ENCODE results near the gene CIC.

- TF ChIP-seq, protein P1, sequence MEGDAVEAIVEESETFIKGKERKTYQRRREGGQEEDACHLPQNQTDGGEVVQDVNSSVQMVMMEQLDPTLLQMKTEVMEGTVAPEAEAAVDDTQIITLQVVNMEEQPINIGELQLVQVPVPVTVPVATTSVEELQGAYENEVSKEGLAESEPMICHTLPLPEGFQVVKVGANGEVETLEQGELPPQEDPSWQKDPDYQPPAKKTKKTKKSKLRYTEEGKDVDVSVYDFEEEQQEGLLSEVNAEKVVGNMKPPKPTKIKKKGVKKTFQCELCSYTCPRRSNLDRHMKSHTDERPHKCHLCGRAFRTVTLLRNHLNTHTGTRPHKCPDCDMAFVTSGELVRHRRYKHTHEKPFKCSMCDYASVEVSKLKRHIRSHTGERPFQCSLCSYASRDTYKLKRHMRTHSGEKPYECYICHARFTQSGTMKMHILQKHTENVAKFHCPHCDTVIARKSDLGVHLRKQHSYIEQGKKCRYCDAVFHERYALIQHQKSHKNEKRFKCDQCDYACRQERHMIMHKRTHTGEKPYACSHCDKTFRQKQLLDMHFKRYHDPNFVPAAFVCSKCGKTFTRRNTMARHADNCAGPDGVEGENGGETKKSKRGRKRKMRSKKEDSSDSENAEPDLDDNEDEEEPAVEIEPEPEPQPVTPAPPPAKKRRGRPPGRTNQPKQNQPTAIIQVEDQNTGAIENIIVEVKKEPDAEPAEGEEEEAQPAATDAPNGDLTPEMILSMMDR (conservative IDR thresholded peaks at IDR 0.05) = no peak
- no peak for TF ChIP-seq EZH2 (IDR thresholded peaks at IDR 0.05; ENCODE audit: low read depth)
Measured at GRCh38 chr19:42271045-42271419, 2.0 kb downstream of the CIC start.
